ENCODE data around the gene HADH.
"Not testable (repeated sequence)": the region's sequence is repeated elsewhere in the genome, so short reads cannot be mapped to it uniquely, and the experiment has no call there.

Gene HADH

GRCh38 chr4:108031427-108032083, 41.9 kb downstream of the HADH start:
- DNase-seq (ENCODE audit: low read depth) = peak; percentile 45

GRCh38 chr4:108033348-108033747, 43.7 kb downstream of the HADH start:
- DNase-seq (ENCODE audit: low read depth) = no peak

DNA sequence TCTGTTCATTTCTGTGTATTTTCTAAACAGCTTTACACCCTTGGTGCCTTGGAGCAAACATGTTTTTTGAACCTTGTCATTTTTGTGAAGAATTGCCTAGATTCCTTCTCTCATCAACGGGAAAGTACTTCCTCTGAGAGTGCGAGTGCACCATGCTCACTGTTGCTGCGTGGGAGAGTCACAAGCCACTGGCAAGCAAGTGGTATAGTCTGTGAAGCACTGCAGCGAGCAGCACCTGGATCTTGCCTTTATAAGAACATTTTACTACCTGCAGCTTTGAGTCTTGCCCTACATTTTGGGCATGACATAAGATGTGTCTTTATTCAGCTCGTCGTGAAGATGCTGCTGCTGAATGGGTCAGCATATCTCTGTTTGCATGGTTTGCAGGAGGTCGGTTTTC, 44.9 kb downstream of the HADH start:
- no peak for DNase-seq (ENCODE audit: low read depth)

DNA sequence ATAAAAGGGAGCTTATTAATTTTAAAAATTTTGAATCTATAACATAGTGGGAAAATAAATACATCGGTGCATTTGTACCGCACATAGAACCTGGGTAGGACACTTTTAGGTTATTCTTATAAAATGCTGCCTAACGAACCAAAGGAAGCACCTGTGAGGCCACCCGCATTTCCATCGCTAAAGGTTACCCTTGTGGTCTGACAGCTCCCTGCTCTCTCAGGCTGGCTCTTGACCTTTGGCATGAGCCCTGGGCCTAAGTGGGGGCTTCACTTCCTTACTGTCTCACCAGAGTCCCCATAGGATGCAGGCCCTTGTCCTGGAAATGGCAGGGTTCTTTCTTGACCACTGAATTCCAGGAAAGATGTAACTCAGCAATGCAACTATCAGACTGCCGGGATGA, 46.0 kb downstream of the HADH start:
- no peak for DNase-seq (ENCODE audit: low read depth)

- DNase-seq (ENCODE audit: low read depth) = peak; percentile 51
These were observed 46.5 kb downstream of the HADH start for GRCh38 chr4:108036213-108036612.

DNA sequence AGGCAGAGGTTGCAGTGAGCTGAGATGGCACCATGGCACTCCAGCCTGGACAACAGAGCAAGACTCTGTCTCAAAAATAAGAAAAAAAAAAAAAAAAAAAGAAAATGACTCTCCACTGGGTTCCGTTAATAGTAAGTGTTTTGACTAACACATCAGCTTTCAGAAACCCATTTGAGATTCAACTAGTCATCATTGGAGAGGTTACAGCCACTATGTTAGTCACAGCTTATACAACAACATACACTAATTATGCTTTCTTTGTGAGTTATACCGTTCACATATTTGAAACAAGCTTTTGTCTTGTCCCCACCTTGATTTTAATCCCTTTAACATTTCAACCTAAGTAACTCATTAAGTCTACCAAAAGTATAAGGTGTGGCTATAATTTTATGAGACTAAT, 48.2 kb downstream of the HADH start:
- DNase-seq (ENCODE audit: low read depth) = no peak

GRCh38 chr4:108042927-108043326, 53.2 kb downstream of the HADH start:
- DNase-seq (ENCODE audit: low read depth) = no peak

- DNase-seq (ENCODE audit: low read depth) = no peak
These were observed 53.8 kb downstream of the HADH start for GRCh38 chr4:108043526-108043925.

DNA sequence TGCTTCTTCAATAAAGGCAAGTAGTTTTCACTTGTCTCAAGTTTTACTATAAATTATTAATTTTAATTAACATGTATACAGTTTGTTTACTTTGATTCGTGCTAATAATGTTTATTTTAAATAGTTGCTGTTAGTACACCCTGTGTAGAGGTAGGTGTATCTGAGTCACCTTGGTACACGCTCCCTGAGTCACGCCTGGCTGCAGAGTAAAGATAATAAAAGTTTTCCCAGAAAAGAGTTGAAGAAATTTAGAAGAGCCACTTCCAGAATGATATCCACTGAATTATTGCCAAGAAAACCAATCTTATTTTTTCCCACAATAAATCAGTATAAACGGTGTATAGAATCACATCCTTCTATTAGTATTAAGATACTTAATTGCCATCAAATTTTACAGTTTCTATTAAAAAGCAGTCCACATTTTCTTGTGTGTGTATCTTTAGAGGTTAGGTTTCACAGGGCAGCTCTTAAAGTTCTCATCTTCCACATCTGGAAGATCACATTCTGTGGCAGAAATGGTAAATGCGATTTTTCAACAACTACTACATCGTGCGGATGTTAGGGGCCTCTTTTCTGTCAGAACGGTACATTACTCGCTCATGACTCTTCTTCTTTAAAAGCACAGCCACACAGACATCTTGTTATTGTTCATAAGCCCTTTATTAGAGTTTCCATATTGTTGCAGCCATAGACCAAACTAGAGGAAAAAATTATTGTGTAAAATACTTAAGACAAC, 55.4 kb downstream of the HADH start:
- DNase-seq (ENCODE audit: low read depth) = no peak

GRCh38 chr4:108045687-108046024, 56.0 kb downstream of the HADH start:
- DNase-seq (ENCODE audit: low read depth) = no peak

DNA sequence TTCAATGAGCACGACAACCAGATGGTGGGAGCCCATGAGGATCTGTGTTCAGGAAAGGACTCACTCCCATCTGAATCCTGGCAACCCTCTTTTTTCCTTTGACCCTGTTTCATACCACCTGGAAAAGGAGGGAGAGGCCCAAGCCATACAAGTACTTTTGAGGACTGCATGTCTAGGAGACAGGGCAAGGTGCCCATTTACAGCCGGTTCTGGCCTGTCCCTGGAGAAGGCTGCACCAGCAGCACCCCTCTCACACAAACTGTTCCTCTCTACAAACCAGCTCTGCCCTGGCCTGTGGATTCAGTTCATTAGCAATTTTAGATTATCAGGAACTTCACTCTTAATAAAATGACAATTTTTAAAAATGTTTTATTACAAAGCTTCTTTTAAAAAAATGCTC, 57.5 kb downstream of the HADH start:
- DNase-seq (ENCODE audit: low read depth) = no peak

- no peak for DNase-seq (ENCODE audit: low read depth)
These were observed 58.5 kb downstream of the HADH start for GRCh38 chr4:108048157-108048556.

- DNase-seq (ENCODE audit: low read depth) = no peak
These were observed 59.3 kb downstream of the HADH start for GRCh38 chr4:108048997-108049396.

- no peak for DNase-seq (ENCODE audit: low read depth)
These were observed 59.7 kb downstream of the HADH start for GRCh38 chr4:108049406-108049805.

- not testable (repeated sequence) for DNase-seq (ENCODE audit: low read depth)
These were observed 60.8 kb downstream of the HADH start for GRCh38 chr4:108050166-108051111.

DNA sequence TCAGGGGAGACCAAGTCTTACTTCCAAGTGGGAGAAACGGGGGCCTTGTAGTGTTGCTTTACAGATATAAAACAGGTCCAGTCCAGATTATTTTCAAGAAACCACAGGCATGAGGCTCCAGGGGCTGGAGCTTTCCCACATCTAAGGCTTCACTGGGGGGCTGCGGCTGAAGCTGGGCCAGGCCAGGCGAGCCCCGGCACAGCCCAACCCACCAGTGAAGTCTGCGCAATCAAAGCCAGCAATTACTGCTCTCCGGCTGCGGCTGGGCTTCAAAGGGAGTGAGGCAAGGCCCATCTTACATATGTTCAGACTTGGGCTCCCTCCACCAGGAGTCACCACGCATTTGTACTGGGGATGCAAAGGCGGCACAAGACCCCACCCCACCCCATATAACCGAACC, 61.7 kb downstream of the HADH start:
- no peak for DNase-seq (ENCODE audit: low read depth)

- no peak for DNase-seq (ENCODE audit: low read depth)
These were observed 63.0 kb downstream of the HADH start for GRCh38 chr4:108052558-108053120.

DNA sequence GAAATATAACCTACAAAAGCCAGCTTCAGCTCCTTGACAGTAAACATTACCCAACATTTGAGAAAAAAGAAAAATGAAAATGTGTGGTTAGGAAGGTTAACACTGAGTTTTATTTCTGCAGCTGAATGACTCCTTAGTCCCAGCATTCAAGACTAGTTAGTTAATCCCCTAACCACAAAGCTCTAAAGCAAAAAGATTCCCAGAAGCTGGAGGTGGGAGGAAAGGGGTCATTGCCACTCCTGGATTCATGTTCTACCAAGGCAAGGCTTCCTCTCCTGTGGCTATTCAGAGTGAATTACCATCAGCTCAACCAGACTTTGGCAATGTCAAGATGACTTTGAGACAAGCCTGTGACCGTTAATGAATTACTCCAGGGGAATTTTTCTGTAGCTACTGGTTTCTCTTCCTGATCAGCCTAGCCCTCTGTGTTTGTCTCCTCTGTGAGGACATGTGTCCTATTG, 63.6 kb downstream of the HADH start:
- no peak for DNase-seq (ENCODE audit: low read depth)

GRCh38 chr4:108054025-108054638, 64.4 kb downstream of the HADH start:
- no peak for DNase-seq (ENCODE audit: low read depth)

DNA sequence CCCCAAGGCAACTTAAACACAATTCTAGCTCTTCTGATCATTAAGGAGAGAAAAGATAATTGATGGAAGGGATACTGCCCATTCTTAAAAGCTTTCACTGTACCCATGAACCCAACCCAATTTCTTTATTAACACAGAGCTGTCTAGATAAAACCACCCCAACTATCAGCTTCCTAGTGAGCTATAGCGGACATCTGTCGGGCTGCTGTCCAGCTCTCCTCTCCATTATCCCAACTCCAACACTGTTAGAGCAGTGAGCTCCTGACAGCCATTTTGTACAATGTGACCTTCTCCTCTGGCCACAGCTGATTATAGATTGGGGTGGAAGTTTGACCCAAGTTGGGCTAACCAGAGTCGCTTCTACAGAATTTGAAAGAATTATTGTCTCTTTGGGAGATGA, 66.1 kb downstream of the HADH start:
- no peak for DNase-seq (ENCODE audit: low read depth)

- no peak for DNase-seq (ENCODE audit: low read depth)
These were observed 66.7 kb downstream of the HADH start for GRCh38 chr4:108056418-108056817.
